DMS79 (cell line): Measurements from ENCODE around the gene SIRPA.

Experiments used
- DNase-seq: peaks from one replicate; lab custom pipeline; 2025; lab: John Stamatoyannopoulos, UW

The SIRPA gene

GRCh38 chr20:1870792-1871550 is 24.2 kb upstream of the SIRPA start:
- no peak for DNase-seq

GRCh38 chr20:1871807-1872458 is 23.3 kb upstream of the SIRPA start:
- no peak for DNase-seq

GRCh38 chr20:1872459-1873097 is 22.6 kb upstream of the SIRPA start:
- no peak for DNase-seq

GRCh38 chr20:1874450-1875182 is 20.6 kb upstream of the SIRPA start:
- DNase-seq = no peak

GRCh38 chr20:1875183-1875554 is 20.0 kb upstream of the SIRPA start:
- DNase-seq = no peak

- DNase-seq = no peak
Measured at GRCh38 chr20:1875762-1876161, 19.4 kb upstream of the SIRPA start.

- no peak for DNase-seq
Measured at GRCh38 chr20:1876217-1876921, 18.8 kb upstream of the SIRPA start.

GRCh38 chr20:1876975-1877608 is 18.1 kb upstream of the SIRPA start:
- peak; percentile 2 for DNase-seq

GRCh38 chr20:1877609-1878200 is 17.5 kb upstream of the SIRPA start:
- no peak for DNase-seq

- no peak for DNase-seq
Measured at GRCh38 chr20:1879369-1879768, 15.8 kb upstream of the SIRPA start.

GRCh38 chr20:1879934-1880333 is 15.3 kb upstream of the SIRPA start:
- no peak for DNase-seq

- no peak for DNase-seq
Measured at GRCh38 chr20:1880529-1881239, 14.5 kb upstream of the SIRPA start.

GRCh38 chr20:1881240-1881835 is 13.9 kb upstream of the SIRPA start:
- DNase-seq = no peak

GRCh38 chr20:1882026-1882425 is 13.2 kb upstream of the SIRPA start:
- no peak for DNase-seq

GRCh38 chr20:1883986-1884385 is 11.2 kb upstream of the SIRPA start:
- no peak for DNase-seq

GRCh38 chr20:1885254-1885653 is 10.0 kb upstream of the SIRPA start:
- DNase-seq = no peak

- DNase-seq = no peak
Measured at GRCh38 chr20:1885940-1886693, 9.1 kb upstream of the SIRPA start.

GRCh38 chr20:1887321-1887720 is 7.9 kb upstream of the SIRPA start:
- DNase-seq = no peak

GRCh38 chr20:1887756-1888155 is 7.5 kb upstream of the SIRPA start:
- no peak for DNase-seq
